GM19240 (cell line): ENCODE data around the gene YBEY.

Source experiments
- DNase-seq: peaks from one replicate; pipeline ENCODE4 v3.0.0; 2011; ENCODE audit warnings: low spot score; ENCODE audit not compliant: insufficient read length

YBEY gene

DNA sequence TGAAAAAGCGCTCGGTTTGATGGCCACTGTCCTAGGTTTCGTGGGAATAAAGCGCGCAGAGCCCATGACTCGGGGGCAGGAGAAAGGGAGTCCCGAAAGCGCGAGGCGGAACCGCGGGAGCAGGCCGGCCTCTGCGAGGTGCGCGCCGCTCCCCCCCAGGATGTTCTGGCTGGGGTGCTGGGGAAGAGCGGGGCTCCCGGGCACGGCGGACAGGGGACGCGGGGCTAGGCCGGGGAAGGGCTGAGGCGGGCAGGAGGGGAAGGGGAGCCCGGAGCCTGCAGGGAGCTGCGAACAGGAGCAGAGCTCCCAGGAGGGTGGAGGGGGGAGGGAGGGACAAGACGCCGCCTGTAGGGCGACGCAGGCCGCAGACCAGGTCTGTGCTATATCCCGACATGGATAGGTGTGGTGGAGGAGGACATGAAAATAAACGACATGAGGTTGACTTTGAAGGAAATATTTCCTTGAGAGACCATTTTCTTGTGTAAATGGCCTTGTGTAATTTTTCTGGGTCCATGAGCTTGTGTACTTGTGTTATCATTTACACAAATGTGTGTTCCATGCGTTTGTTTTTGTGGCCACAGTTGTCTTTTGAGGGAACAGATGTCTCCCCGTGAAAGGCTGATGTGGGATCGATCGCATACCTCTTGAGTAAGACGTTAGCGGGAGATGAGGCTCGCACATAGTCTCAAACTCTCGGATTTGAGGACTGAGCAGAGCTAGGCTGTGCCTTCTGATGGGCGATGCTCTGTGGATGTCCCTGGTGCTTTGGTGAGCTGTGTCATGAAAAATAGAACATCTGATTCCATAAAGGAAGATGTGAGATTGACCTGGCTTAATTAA lies 39.2 kb downstream of the YBEY start:
- DNase-seq = no peak

DNA sequence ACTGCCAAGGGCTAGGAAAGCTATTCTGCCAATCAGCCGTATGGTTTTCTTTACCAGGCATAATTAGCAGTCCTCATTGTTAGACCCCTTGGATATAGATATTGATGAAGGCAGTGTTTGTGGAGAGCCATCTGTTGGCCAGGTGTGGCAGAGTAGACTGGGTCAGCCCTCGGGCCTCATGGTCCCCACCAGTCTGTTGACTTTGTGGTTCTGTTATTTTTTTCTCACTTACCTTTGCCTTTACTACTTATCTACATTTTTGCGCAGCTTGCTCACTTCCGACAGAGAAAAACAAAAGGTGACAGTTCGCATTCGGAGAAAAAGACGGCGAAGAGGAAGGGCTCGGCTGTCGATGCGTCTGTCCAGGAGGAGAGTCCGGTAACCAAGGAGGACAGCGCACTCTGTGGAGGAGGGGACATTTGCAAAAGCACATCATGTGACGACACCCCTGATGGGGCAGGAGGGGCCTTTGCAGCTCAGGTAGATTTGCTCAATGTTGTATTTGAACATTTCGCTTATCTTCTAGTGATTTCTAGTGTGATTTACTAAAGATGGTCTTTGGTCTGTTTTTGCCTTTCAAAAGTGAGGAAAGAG lies 40.1 kb downstream of the YBEY start:
- no peak for DNase-seq

DNA sequence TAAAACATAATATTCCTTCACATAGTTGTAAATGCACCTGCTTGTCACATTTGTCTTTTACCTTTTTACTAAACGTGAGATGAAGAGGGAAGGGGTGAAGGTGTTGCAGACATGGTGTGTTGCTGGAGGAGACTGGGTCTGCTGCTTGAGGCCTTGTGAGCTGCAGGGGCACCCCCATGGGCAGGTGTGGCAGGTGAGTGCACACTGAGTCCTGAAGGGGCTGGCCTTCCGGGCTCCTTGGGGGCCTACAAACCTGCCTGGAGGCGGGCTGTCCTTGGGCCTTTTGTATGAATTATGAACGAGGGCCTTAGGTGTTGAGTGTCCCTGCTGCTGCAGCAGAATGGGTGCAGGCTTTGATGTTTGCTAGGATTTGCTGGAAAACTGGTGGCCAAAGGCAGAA lies 41.6 kb downstream of the YBEY start:
- DNase-seq = no peak

DNA sequence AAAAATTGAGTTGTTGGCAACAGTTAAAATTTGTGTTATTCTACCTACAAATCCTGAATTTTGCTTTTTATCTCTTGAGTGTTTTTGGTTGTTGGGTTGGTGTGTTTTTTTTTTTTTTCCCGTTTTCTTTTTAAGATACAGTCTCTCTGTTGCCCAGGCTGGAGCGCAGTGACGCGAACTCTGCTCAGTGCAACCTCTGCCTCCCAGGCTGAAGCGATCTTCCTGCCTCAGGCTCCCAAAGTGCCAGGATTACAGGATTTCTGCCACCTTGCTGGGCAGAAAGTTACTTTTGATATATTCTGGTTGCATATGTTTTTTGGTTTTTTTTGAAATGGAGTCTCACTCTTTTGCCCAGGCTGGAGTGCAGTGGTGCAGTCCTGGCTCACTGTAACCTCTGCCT lies 42.0 kb downstream of the YBEY start:
- no peak for DNase-seq

DNA sequence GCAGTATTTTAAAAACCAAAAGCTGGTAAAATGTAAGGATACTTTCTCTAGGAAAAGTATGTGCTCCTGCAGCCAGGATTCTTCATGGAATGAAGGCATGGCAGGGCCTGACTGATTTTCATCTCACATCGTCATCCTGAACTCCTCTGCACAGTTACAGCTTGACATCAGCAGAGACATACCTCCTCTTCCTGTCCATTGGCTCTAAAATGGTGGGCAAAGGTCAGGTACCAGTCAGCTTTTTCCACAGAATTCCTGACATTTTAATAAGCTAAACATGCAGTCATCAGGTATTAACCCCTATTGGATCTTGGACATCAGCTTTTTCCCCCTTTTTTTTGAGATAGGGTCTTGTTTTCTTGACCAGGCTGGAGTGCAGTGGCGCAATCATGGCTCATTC lies 43.7 kb downstream of the YBEY start:
- no peak for DNase-seq

DNA sequence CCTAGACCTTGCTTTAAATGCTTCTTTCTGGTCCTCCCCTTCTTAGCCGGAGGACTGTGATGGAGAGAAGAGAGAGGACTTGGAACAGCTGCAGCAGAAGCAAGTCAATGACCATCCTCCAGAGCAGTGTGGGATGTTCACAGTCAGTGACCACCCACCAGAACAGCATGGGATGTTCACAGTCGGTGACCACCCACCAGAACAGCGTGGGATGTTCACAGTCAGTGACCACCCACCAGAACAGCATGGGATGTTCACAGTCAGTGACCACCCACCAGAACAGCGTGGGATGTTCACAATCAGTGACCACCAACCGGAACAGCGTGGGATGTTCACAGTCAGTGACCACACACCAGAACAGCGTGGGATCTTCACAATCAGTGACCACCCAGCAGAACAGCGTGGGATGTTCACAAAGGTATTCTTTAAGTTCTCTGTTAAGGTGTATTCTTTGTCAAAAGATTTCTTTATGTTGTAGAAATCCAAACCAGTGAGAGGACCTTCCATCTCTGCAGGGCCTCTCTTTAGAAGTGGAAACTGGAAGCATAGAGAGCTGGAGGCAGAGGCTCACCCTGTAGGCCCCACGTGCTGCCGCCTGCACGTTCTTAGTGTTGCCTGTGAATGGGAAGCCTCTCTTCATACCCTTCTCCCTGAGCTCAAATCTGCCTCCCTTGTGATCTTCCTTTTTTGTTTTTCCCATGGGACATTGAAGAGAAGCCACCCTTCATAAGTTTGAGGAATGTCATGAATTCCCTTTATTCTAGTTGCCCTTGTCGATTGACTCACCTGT lies 48.4 kb downstream of the YBEY start:
- no peak for DNase-seq

DNA sequence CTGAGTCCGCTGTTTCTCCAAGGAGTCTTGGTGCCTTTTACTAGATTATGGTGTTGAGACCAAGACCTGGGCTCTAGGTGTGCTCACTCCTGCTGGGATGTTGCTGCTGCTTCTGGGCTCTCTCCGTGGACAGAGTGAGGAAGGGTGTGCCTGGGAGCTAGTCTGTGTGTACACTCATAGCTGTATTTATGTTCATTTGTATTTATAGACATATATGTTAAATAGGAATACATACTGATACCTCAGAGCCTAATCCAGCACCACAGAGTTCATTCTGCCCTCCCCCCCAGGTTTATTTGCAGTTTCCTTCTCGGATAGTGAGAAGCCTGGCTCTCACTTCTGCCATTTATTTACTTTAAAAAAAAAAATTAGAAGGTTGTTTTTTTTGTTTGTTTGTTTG lies 50.5 kb downstream of the YBEY start:
- DNase-seq = no peak

DNA sequence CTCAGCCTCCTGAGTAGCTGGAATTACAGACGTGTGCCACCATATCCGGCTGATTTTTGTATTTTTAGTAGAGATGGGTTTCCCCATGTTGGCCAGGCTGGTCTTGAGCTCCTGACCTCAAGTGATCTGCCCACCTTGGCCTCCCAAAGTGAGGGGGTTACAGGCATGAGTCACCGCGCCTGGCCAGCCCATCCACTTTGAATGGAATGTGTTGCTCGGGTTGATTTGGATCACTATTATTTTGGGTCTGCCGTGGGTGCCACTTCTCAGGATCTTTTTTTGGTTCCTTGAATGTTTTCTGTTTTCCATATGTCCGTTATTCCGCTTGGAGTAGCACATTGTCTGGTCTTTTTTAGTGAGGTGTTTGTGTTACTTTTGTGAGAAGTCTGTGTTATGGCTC lies 54.9 kb downstream of the YBEY start:
- DNase-seq = no peak

DNA sequence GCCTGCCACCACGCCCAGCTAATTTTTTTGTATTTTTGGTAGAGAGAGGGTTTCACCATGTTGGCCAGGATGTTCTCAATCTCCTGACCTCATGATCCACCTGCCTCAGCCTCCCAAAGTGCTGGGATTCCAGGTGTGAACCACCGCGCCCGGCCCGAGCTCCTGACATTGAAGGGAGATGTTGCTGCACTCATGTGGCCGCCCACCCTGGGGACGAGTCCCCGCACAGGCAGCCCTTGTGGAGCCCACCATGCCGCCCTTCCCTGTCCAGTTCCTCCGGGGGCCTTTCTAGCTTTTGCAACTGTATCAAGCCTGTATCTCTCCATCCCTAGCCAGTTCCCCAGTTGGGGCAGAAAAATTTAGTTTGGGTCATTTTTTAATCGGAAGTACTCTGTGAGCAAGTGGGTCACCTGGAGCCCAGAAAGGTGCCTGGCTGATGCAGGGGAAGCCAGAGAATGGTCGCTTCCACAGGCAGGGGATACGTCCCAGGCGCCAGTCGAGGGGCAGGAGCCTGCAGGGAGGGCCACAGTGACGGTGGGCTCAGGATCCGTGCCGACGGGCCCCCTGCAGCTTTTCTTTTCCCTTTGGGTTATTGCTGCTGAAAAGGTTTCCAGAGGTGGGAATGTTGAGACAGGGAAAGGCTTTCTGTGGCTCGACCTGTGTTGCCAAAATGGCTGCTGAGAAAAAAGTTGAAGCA lies 58.2 kb downstream of the YBEY start:
- DNase-seq = no peak

DNA sequence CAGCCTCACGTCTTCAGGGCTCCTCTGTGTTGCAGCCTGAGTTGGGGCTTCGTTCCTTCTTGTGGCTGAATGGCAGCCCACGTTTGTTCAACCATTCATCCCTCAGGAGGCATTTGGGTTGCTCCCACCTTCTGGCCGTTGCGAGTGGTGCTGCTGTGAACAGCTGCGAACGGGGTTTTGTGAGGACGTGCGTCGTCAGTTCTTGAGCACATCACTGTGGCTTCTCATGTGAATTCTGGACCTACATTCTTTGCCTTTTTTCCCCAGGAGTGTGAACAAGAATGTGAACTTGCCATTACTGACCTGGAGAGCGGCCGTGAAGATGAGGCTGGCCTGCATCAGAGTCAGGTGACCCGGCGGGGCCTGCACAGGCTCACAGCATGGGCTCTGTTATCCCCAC lies 59.7 kb downstream of the YBEY start:
- no peak for DNase-seq

DNA sequence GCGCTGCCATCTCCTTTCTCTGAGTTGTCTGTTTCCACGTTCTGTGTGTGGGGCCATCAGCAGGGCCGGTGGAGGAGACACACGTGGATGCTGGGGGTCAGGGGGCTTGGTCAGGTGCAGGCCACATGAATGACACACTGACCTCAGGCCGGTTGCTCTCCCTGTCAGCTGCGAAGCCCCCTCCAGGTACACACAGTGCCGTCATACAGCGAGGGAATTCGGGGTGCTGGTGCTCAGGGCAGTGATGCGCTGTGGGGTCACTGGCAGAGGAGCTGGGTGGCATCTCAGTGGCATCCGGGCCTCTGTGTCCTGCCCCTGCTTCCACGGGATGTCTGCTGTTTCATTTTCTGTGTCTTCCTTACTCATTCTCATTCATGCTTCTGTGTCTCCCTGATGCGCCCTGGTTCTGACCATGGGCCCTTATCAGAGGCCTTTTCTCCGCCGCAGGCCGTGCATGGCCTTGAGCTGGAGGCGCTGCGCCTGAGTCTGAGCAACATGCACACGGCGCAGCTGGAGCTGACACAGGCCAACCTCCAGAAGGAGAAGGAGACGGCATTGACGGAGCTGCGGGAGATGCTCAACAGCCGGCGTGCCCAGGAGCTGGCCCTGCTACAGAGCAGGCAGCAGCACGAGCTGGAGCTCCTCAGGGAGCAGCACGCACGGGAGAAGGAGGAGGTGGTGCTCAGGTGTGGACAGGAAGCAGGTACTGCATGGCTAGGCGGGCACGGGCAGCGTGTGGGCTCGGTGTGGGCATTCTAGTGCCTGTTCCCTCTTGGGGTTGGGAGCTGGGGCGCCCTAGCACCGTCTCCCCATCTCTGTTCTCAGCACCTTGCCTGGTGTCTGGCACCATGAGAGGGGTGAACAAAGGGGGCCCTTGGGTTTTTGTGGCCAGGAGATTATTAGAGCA lies 60.4 kb downstream of the YBEY start:
- no peak for DNase-seq

DNA sequence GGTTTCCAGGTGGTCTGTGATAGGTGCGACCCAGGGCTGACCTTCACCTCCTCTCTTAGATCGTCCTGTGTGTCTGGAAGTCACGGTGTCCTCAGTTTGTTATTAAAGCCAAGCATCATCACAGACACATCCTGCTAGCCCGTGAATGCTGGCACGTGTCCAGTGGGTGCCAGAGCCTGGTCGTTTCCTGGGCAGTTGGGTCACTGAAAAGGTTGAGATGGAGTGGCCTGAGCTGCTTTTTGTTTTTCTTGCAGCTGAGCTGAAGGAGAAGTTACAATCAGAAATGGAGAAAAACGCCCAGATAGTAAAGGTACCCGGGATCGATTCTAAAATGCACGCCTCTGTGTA lies 61.0 kb downstream of the YBEY start:
- no peak for DNase-seq
